ENCODE data around the gene PAK2. TPM values are rescaled to one million over a fixed set of nuclear protein-coding genes. Genes with fewer than 3 reads are reported as not detected.
A peak's percentile ranks its signal among the peaks of the same experiment; 100 is the strongest.

PAK2 gene
- 10 to 100 TPM; 12.4 to 36.2 (median 22.0) TPM for total RNA-seq
- 1 to 10 TPM; 7.5 to 9.8 TPM for polyA plus RNA-seq

GRCh38 chr3:196739671-196740480 is at the start of gene PAK2:
Gene PAK2 (plus strand): TSS chr3:196739857. CDS start chr3:196782647, 42,790 bp downstream.
- TF ChIP-seq CTCF (IDR thresholded peaks at IDR 0.05): no peak
- Histone ChIP-seq H3K9me3 (no peaks in the 10 kb centered on the region), H3K4me1 (peaks cover 8 to 11% (median 9%) of the 10 kb centered on the region in 3 donors), H3K4me3 (peak within 1 kb of the TSS; percentile 70 to 96 (median 90)), H3K36me3 (no peaks in the 10 kb centered on the region), H3K27ac (peak within 1 kb of the TSS; percentile 87 to 96 (median 94)), H3K27me3 (no peaks in the 10 kb centered on the region)
- WGBS, 2 donors: 0 to 1% methylated on average over 54 to 86 of the region's 86 CpGs
- intact Hi-C loops (cut with DNase I): no loop called here
- ATAC-seq (peak; percentile 92 to 97 (median 95)), DNase-seq (peak; percentile 88 to 95 (median 93)), FAIRE-seq (no peak)

GRCh38 chr3:196689941-196690660 is 49.6 kb upstream of the PAK2 start:
- H3K9me3 ChIP-seq: no peaks in the 10 kb centered on the region
- no peaks in the 10 kb centered on the region for H3K36me3 ChIP-seq
- DNase-seq (no peak), FAIRE-seq (no peak), ATAC-seq (no peak)
- 76 to 84% methylated on average over 17 of the region's 17 CpGs for WGBS, 2 donors
- intact Hi-C loops (cut with DNase I): loop anchor here in 2 of 3 donors (5.0 kb wide), 2 partner anchors 78 to 83 kb away; no protein-coding TSS in a partner anchor
- H3K4me3 ChIP-seq: no peak overlapping the region
- no peaks in the 10 kb centered on the region for H3K27me3 ChIP-seq
- no peak for TF ChIP-seq CTCF (IDR thresholded peaks at IDR 0.05)
- H3K27ac ChIP-seq: no peak overlapping the region
- H3K4me1 ChIP-seq: peaks cover 0 to under 1% (median 0%) of the 10 kb centered on the region in 3 donors

- H3K27me3 ChIP-seq: no peaks in the 10 kb centered on the region
- FAIRE-seq: no peak
- H3K4me1 ChIP-seq: no peaks in the 10 kb centered on the region
- no peak for ATAC-seq
- no peaks in the 10 kb centered on the region for H3K9me3 ChIP-seq
- intact Hi-C loops (cut with DNase I): no loop called here
- TF ChIP-seq CTCF (IDR thresholded peaks at IDR 0.05): no peak
- WGBS, 2 donors: 52 to 67% methylated on average over 8 of the region's 8 CpGs
- no peak for DNase-seq
- H3K4me3 ChIP-seq: no peak overlapping the region
- no peak overlapping the region for H3K27ac ChIP-seq
- H3K36me3 ChIP-seq: no peaks in the 10 kb centered on the region
Observed at GRCh38 chr3:196691386-196691785, 48.3 kb upstream of the PAK2 start.

GRCh38 chr3:196694202-196694638 is 45.4 kb upstream of the PAK2 start:
- FAIRE-seq (no peak), DNase-seq (no peak), ATAC-seq (no peak)
- Histone ChIP-seq H3K27ac (no peak overlapping the region), H3K4me3 (no peak overlapping the region), H3K9me3 (no peaks in the 10 kb centered on the region), H3K4me1 (no peaks in the 10 kb centered on the region), H3K36me3 (no peaks in the 10 kb centered on the region), H3K27me3 (no peaks in the 10 kb centered on the region)
- intact Hi-C loops (cut with DNase I): no loop called here
- 6 to 7% methylated on average over 1 of the region's 1 CpG for WGBS, 2 donors
- no peak for TF ChIP-seq CTCF (IDR thresholded peaks at IDR 0.05)

Data from pancreas (tissue), 10 donors.